COLO668 (cell line): ENCODE data around the gene CDKN2B-AS1.

Experiments used
- DNase-seq: peaks from one replicate; lab custom pipeline; 2025; ENCODE audit not compliant: unreplicated experiment; lab: John Stamatoyannopoulos, UW

CDKN2B-AS1 gene

GRCh38 chr9:22005021-22005701 is 10.6 kb downstream of the CDKN2B-AS1 start:
- DNase-seq = no peak

GRCh38 chr9:22005702-22006606 is 11.4 kb downstream of the CDKN2B-AS1 start:
- DNase-seq = no peak

- no peak for DNase-seq
Observed at GRCh38 chr9:22008384-22008716, 13.8 kb downstream of the CDKN2B-AS1 start.

GRCh38 chr9:22008717-22009505 is 14.3 kb downstream of the CDKN2B-AS1 start, which contains the start of gene CDKN2B:
Gene CDKN2B, minus strand, starts transcription at chr9:22009305. Its CDS starts 352 bp downstream, at chr9:22008953.
- peak; percentile 95 for DNase-seq

- DNase-seq = no peak
Observed at GRCh38 chr9:22009506-22009867, 14.9 kb downstream of the CDKN2B-AS1 start.

- no peak for DNase-seq
Observed at GRCh38 chr9:22010866-22011625, 16.5 kb downstream of the CDKN2B-AS1 start.

GRCh38 chr9:22022396-22022795 is 27.8 kb downstream of the CDKN2B-AS1 start:
- no peak for DNase-seq

GRCh38 chr9:22026696-22027095 is 32.1 kb downstream of the CDKN2B-AS1 start:
- DNase-seq = no peak

- no peak for DNase-seq
Observed at GRCh38 chr9:22028394-22028793, 33.8 kb downstream of the CDKN2B-AS1 start.

- DNase-seq = no peak
Observed at GRCh38 chr9:22029231-22029630, 34.6 kb downstream of the CDKN2B-AS1 start.

- no peak for DNase-seq
Observed at GRCh38 chr9:22030101-22030598, 35.6 kb downstream of the CDKN2B-AS1 start.

GRCh38 chr9:22031655-22032411 is 37.2 kb downstream of the CDKN2B-AS1 start:
- DNase-seq = no peak

GRCh38 chr9:22033012-22033630 is 38.5 kb downstream of the CDKN2B-AS1 start:
- no peak for DNase-seq

GRCh38 chr9:22035591-22036011 is 41.0 kb downstream of the CDKN2B-AS1 start:
- DNase-seq = no peak

- no peak for DNase-seq
Observed at GRCh38 chr9:22036866-22037626, 42.5 kb downstream of the CDKN2B-AS1 start.

GRCh38 chr9:22037954-22038690 is 43.5 kb downstream of the CDKN2B-AS1 start:
- DNase-seq = no peak

GRCh38 chr9:22039258-22039657 is 44.7 kb downstream of the CDKN2B-AS1 start:
- DNase-seq = no peak

GRCh38 chr9:22040760-22041159 is 46.2 kb downstream of the CDKN2B-AS1 start:
- DNase-seq = no peak
